ENCODE results near the gene LSMEM2.

Gene LSMEM2

GRCh38 chr3:50286322-50287227 is 7.7 kb downstream of the LSMEM2 start:
- DNase-seq, result no peak

GRCh38 chr3:50287262-50287661 is 8.4 kb downstream of the LSMEM2 start:
- no peak for DNase-seq

- DNase-seq, result no peak
These were observed 9.6 kb downstream of the LSMEM2 start for GRCh38 chr3:50288387-50289007.

GRCh38 chr3:50289130-50289529 is 10.2 kb downstream of the LSMEM2 start:
- no peak for DNase-seq

GRCh38 chr3:50290161-50290641 is 11.3 kb downstream of the LSMEM2 start:
- no peak for DNase-seq

GRCh38 chr3:50292159-50293078 is 13.5 kb downstream of the LSMEM2 start, which contains the start of gene IFRD2:
Gene IFRD2 (minus strand): TSS chr3:50292429. CDS start chr3:50292274, 155 bp downstream.
- peak; percentile 90 for DNase-seq

- no peak for DNase-seq
These were observed 14.4 kb downstream of the LSMEM2 start for GRCh38 chr3:50293079-50293801.

- DNase-seq, result no peak
These were observed 15.2 kb downstream of the LSMEM2 start for GRCh38 chr3:50294089-50294488.

- no peak for DNase-seq
These were observed 15.9 kb downstream of the LSMEM2 start for GRCh38 chr3:50294492-50295403.

- no peak for DNase-seq
These were observed 16.9 kb downstream of the LSMEM2 start for GRCh38 chr3:50295553-50296431.

- no peak for DNase-seq
These were observed 18.0 kb downstream of the LSMEM2 start for GRCh38 chr3:50296721-50297383.

- DNase-seq, result no peak
These were observed 18.5 kb downstream of the LSMEM2 start for GRCh38 chr3:50297384-50297775.

- DNase-seq, result no peak
These were observed 19.2 kb downstream of the LSMEM2 start for GRCh38 chr3:50297896-50298725.

GRCh38 chr3:50298836-50299637 is 20.1 kb downstream of the LSMEM2 start, which contains the start of the genes HYAL3 and NAA80:
Gene HYAL3 (minus strand): TSS chr3:50299405. CDS start chr3:50295602, 3,803 bp downstream.
Gene NAA80 (minus strand): TSS chr3:50299405. CDS start chr3:50297463, 1,942 bp downstream.
- peak; percentile 91 for DNase-seq

- no peak for DNase-seq
These were observed 20.7 kb downstream of the LSMEM2 start for GRCh38 chr3:50299638-50299928.

- DNase-seq, result no peak
These were observed 21.2 kb downstream of the LSMEM2 start for GRCh38 chr3:50299929-50300680.

All from SHP77 treated with DMSO at 0.1 percent for 48 hours (cell line).